DMS79 (cell line): ENCODE results near the gene RSAD2.

Experiments used
- DNase-seq: peaks from one replicate; lab custom pipeline; 2025; lab: John Stamatoyannopoulos, UW

Gene RSAD2

DNA sequence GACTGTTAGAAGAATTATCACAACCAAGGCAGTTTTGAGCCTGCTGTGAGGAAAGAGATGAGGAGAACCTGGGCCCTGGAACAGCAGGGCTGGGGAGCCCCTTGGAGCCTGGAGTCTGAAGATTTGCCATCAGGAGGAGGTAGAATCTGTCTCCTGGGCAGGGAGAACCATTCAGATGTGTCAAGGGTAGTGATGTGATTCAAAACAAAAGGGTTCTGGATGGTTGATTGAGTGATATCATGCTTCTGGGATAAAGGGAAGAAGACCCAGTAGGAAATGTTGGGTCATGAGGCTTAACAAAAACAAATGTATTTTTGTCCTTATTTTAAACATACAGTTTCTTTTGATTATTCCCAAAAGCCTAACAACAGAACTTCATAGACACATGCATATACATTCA is 68.2 kb downstream of the RSAD2 start:
- DNase-seq = no peak

DNA sequence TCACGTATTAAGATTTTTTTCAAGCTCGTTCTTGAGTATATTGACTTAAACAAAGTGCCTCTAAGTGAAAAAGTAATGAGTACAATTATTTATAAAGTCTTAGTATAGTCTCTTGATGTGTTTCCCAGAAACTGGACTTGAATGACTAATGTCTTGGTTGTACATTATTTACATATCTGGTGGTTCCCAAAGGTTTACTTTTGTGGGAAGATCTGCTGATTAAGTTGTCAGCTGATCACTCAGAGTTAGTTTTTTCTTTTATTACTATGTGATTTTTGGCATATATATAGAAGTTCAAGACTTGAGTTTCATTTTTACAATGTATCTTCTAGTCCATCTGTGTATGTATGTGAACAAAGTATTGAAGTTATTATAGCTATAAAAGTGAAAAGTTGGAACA is 69.1 kb downstream of the RSAD2 start:
- DNase-seq = no peak
